Right lung (tissue), 5 donors: Measurements from ENCODE around the gene TMEM127. TPM values are rescaled to one million over a fixed set of nuclear protein-coding genes. Genes with fewer than 3 reads are reported as not detected.
"Not testable (repeated sequence)": the region's sequence is repeated elsewhere in the genome, so short reads cannot be mapped to it uniquely, and the experiment has no call there.

Experiments
- DNase-seq, 2 donors: peaks; one replicate each; pipeline ENCODE4 v3.0.0-alpha.2; 2013
- polyA plus RNA-seq, 5 donors: library from polyadenylated mRNA; unstranded; fragments of 120-200 nt; gene quantifications; one replicate each; pipeline versions ENCODE4 v1.2.1 to v1.2.3, GENCODE V29; 2013; ENCODE audit warnings: inconsistent platforms in 1 of 5, low replicate concordance in 1 of 5; ENCODE audit not compliant: insufficient read length in 5 of 5, insufficient read depth in 1 of 5

Gene TMEM127
- polyA plus RNA-seq, 5 donors: 29.7 to 36.8 (median 31.9) TPM

DNA sequence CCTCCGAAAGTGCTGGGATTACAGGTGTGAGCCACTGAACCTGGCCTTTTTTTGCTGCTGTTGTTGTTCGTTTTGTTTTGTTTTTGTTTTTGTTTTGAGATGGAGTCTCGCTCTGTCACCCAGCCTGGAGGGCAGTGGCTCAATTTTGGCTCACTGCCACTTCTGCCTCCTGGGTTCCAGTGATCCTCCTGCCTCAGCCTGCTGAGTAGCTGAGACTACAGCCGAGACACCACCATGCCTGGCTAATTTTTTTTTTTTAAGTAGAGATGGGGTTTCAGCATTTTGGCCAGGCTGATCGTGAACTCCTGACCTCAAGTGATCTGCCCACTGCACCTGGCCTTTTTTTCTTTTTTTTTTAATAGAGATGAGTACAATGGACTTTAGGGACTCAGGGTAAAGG is 22.0 kb downstream of the TMEM127 start:
- no peak for DNase-seq

DNA sequence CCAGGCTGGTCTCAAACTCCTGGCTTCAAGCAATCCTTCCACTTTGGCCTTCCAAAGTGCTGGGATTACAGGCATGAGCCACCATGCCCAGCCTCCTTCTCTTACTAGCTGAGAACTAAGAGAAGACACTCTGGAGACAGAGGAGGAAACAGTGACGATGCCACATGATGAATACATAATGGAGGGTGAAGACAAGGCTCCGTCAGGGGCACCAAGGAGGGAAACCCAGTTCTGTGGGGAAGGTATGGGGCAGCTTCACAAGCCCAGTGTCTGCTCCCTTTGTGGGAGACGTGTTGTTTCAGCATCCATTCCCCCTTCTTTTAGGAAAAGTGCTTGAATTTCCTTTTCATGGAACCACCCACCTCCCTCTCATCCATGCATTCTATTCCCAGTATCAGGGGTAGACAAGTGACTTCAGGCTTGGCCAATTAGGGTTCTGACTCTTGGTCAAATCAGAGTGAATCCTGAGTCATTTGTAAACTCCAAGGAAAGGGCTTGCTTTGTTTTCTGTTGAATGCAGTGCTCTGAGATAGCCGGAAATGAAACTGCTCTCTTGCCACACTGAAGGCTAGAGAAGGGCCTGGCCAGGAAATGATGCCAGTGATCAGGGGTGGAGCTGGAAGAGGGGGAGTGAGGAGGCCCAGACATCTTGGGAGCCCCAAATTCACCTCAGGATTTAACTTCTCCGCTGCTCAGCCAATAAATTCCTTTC is 23.7 kb downstream of the TMEM127 start:
- DNase-seq: no peak

DNA sequence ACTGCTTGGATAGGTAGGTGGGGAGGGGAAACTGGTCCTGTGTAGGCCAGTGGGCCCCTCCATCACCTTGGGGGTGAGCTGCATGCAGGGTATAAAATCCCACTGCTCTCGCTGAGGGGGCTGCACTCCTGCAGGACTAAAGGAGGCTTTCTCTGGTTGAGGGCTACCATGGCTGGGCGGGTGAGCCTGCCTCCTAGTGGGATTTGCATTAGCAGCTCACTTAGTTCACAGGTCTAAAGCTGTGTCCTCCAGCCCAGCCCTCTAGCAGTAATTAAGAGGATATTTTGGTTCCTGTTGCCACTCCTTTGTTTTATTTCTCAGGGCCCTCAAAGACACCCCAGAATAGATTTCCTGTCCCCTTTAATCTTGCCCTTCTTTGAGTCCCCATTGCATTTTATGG is 24.6 kb downstream of the TMEM127 start:
- no peak for DNase-seq

DNA sequence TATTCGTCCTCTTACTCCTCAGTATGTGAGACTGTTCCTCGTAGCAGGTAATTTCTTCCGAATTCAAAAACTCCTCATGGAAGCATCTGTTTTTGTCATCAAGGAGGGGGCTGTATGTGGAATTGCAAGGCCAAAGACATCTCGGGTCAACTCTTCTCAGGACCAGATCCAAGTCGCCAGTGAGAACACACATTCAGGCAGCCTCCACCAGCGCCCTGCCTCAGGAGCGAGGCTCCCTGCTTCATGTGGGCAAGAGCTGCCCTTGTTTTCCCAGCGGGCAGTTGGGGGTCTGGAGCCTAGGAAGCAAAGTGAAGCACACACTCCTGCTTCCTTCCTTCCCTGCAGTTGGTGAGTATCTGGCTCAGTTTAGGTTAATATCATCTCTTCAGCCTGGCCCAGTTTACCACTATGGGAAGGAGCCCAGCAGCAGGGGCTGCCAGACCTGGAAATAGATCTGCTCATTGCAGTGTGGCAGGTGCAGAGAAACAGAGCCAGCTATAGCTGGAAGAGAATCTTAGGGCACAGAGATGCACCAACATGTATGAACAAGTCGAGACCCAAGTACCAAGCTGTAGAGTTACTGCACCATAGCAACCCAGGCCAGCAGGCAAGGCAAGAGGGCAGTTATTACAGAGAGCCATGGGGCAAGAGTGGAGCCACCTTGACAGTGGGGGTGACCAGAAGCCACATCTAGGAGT is 25.3 kb downstream of the TMEM127 start:
- DNase-seq: no peak

DNA sequence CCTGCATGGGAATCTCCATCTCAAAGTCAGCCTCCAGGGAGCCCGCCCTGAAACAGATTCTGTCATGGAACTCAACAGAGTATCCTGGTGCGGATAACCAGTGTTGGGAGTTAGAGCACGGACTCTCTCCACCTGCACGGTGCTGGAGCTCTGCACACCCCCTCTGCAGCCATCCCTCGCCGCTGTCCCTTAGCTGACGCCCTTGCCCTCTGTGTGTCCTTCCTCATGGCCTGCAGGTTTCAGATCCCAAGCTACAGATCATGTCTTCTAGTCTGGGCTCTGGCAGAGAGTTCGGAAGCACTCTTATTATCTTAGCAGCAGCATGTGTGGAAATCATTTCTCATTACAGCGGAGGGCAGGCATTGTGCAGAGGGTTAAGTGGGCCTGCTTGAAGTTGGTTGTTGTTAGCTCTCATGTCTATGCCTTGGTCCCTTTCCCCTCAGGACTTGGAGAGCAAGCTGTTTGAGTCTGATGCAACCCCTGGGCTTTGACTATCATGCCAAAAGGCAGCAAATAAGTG is 26.0 kb downstream of the TMEM127 start:
- no peak for DNase-seq

DNA sequence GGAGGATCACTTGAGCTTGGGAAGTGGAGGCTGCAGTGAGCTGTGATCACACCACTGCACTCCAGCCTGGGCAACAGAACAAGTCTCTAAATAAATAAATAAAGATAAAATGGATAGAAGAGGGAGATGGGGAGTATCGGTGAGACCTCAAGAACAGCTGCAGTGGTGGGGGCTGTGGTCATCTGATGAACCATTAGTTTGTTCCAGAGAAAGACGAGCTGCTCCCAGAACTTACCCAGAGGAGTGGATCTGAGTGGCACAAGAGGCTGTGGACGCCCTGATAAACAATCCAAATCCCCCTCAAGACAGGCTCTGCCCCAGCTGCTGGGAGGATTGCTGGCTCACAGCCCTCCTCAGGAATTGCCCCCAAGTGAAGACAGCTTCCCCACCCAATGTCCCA is 26.7 kb downstream of the TMEM127 start:
- no peak for DNase-seq

DNA sequence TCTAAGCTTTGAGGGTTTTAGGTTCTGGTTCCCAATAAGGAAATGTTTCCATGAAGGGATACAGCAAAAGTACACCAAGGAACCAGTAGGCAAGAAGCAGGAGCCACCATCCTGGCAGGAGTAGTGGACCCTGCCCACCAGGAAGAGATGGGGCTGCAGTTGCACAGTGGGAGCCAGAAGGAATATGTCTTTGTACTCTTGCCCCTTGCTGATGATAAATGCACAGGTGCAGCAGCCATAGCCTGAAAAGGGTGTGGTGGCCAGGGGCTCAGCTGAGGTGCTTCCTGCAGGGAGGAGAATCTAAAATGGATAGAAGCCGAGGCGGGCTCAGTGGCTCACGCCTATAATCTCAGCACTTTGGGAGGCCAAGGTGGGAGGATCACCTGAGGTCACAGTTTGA is 27.5 kb downstream of the TMEM127 start:
- no peak for DNase-seq

DNA sequence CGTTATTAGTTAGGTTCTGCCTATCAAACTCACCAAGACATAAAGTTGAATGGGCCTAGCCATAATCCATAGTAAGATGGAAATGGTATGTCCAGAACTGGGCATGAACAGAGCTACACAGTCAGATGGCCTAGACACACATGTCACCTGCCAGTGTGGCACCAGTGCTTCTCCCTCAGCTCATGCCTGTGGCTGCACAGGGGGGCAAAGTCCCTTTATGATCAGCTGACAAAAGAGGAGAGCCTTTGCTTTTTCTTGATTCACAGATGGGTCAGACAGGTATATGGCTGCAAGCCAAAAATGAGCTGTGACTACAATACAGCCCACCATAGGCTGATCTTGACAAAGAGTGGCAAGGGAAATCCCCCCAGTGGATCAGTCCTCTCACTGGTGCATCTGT is 28.9 kb downstream of the TMEM127 start:
- DNase-seq: no peak

DNA sequence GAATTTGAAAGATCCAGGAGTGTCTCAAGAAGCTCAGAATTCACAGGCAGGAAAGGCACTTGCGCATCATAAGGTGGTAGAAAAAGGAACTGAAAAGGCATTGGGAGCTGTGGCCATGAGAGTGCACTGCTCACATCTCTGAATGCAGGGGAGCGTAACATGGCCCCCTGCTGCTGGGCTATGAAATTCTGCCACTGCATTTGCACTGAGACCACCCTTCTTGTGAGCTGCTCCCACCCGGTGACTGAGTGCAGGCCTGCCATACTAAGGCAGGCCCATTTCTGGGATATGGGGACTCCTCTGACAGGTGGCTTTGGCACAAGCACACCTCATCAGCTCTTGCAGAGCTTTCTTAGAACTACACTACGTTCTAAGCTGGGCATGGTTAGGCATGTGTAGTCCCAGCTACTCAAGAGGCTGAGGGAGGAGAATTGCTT is 31.9 kb downstream of the TMEM127 start:
- DNase-seq: no peak

DNA sequence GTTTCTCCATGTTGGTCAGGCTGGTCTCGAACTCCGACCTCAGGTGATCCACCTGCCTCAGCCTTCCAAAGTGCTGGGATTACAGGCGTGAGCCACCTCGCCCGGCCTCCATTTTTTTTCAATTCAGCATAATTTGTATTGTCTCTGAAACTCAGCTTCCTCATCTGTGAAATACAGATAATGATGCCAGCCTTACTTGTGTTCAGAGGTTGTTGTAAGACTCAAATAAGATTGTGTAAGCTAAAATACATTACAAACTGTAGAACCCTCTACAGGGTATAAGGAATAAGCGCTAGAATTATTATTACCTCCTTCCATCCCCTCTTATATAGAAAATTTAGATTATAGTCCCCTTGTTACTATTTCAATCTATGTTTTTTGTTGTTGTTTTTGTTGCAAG is 32.4 kb downstream of the TMEM127 start:
- DNase-seq: no peak

DNA sequence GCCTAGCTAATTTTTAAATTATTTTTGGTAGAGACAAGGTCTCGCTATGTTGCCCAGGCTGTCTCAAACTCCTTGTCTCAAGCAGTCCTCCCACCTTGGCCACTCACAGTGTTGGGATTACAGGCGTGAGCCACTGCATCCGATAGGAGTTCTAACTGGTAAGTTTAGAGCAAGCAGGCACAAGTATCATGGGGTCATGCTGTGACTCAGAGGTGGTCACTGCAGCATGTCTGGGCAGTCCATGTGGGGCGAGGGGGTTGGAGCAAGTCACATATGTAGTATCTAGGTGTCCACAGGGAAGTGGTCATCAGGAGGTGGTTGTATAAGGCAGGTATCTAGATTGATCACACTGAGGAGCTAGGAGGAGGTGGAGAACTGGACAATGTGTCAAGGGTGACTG is 34.5 kb downstream of the TMEM127 start:
- no peak for DNase-seq

DNA sequence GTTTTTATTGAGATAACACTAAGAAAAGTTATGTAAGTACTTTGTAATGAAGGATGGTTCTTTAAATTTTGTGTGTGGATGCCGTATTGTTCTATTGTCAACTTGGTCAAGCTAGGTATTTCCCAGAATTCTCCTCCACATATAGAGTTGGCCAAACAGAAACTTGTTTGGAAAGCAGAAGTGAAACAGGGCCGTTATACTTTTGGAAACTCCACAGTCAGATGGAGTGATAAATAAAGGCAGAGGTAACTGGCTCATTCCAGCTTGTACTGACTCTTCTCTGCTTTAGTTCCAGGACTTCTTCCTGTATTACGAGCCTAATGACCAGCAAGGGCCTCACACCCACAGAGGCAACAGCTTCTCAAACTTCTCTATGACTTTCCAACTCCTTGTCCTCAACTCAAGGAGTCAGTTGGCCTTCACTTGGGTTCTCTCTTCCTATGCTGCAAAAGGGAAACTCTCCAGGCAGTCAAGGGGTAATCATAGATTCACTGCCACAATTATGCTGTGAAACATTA is 40.7 kb downstream of the TMEM127 start:
- DNase-seq: no peak

DNA sequence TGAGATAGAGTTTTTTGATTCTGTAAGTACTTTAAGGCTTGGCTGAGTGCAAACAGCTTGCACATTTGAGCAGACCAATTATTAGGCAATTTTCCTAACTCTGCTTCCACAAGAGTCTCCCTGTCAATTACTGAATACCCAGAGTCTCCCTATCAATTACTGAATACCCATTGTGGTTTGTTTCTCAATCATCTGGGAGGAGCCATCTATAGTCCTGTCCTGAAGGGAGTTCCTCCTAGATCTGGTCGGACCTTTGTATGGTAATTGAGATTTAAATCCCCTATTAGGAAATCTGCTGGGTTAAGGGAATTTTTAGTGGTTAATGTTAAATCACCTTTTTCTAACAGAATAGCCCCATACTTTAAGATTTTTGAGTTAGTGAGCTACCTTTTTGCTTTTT is 44.7 kb downstream of the TMEM127 start:
- DNase-seq: not testable (repeated sequence)

DNA sequence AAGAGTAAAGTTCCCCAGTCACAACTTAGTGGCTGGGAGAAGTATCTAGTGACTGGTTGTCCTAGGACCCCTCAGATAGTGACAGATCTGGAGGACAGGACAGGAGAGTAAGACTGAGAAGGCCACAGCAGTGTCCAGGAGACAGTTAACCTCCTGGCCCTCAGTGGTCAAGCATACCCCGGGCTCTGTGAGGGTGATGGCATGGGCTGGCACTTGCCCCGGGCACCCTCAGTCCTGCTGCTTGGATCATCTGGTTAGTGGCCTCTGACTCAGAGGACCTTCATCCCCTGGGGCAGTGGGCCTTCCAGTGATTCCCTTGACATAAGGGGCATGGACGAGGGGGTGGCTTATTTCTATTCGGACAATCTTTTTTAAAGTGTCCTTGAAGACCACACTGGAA is 45.8 kb downstream of the TMEM127 start:
- not testable (repeated sequence) for DNase-seq

DNA sequence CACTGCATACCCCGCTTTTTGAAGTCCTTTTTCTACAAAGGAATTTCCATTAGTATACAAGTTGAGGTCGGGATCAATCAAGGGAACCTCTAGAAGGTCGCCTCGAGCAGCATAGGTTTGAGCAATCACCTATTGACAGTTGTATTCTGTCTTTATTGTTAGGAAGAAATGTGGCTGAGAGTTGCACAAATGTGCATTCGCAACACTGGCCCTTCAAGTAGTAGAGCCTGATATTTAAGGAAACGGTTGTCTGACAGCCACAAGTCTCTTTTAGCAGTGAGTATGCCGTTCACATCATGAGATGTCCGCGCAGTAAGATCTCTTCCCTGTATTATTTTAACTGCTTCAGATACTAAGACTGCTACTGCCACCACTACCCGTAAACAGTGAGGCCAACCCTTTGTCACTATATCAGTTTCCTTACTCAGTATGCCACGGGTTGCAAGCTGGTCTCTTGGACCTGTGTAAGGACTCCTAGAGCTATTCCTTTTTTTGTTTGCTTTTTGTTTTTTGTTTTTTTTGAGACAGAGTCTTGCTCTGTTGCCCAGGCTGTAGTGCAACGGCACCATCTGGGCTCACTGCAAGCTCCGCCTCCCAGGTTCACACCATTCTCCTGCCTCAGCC is 47.2 kb downstream of the TMEM127 start:
- no peak for DNase-seq

DNA sequence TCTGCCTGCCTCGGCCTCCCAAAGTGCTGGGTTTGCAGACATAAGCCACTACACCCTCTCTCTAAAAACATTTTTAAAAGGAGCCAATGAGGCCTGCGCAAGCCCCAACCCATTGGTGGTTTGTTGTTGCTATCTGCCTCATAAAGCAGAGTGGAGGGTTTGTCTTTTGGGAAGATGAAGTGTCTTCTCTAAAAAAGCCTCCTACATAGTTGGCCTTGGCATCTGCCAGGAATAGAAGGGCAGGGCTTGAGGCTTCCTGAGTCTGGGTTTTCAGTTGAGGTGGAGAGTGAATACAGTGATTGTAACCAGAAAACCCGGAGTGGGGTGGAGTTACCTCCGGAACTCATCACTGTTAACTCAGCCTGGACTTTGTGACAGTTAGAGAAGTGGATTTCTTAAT is 51.2 kb downstream of the TMEM127 start:
- DNase-seq: no peak

DNA sequence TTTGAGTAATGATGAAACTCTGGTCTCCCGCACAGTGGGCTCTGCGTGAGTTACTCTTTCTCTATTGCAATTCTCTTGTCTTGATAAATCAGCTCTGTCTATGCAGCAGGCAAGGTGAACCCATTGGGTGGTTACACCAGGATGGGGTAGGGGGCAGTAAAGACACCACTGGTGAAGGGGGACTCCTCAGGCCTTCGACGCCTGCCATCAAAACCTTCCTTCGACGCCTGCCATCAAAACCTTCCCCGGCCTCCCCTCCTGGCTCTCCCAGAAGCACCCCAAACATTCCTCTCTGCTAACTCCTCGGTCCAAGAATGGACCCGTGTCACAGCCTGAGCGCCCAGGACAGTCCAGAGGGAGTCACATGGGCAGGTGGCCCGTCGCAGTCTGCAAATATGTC is 52.4 kb downstream of the TMEM127 start:
- no peak for DNase-seq

DNA sequence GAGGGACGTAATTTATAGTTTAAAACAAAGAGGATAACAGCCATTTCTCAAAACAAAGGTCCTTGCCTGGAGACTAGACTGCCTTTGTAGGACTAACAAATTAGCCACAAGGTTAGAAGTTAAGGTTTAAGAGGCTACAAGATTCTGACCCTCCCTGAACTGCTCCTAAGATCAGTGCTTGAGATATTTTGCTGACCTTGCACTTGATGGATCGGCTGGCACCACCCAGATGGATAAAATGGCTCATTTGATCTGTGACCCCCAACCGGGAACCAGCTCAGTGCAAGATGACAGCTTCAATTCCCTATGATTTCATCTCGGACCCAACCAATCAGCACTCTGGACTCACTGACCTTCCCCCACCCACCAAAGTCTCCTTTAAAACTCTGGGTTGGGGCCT is 53.5 kb downstream of the TMEM127 start:
- DNase-seq: no peak

DNA sequence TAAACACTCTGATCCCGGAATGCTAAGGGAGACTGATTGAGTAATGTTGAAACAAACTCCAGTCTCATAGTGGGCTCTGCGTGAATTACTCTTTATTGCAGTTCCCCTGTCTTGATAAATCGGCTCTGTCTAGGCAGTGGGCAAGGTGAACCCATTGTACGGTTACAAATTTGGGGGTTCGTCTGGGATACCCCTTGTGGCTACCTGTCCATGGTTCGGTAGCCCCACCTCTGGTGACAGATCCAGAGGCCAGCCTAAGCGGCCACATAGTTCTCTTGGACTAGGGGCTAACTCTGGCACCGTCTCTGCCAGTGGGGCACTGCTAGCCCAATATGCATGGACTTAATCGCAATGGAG is 56.1 kb downstream of the TMEM127 start:
- no peak for DNase-seq

DNA sequence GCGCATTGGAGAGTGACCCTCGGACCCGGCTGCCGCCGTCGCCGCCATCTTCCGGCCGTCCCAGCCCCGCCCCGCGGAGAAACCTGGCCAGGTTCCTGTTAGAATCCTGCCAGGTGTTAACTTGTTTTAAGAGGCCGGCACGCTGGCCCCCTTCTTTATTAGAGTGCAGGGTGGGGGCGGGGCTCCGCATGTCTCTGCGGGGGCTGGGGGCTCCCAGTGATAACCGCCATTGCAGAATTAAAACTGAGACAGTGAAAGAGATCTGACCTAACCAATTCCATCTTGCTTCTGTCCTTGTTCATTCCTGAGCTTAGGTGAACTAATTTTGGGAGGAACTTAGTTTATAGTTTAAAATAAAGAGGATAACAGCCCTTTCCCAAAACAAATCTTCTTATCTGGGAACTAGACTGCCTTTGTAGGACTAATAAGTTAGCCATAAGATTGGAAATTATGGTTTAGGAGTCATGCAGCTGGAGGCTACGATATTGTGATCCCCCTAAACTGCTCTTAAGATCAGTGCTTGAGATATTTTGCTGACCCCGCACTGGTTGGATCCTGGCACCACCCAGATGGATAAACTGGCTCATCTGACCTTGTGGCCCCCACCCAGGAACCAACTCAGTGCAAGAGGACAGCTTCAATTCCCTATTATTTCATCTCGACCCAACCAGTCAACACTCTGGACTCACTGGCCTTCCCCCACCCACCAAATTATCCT is 56.6 kb downstream of the TMEM127 start:
- no peak for DNase-seq

DNA sequence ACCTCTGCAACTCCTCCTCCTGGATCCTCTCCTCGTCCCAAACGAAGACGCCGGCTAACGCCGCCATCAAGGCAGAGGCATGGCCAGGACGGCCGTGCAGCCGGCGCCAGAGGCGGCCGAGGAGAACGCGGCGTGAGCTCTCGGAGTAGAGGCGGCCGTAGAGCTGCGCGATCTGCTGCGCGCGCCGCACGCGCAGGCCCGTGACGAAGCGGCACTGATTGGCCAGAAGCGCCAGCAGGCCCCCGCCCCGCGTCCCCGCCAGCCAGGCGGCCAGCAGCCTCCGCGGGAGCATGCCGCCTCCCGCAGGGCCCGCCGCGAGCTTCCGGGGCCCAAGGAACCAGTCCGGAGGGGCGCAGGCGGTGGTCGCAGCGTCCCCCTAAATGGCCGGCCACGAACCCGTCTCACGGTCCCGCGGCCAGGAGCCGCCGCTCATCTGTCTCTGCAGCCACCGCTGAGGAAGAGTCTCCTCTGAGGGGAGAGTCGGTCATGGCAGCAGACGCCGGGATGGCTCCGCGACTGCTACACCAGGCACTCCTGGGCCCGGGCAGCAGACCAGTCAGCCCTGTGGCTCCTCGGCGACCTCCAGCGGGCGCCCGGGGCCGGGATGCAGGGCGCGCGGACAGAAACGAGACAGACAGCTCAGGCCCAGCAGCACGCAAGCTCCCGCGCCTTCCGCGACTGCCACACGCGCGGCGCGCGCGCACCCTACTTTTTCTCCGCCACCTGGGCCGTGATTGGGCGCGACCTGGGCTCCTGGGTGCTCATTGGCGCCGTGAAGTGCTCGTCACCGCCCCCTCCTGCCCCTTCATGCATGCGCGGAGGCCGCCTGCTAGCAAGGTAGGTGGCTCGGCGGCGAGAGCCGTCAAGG is 57.4 kb downstream of the TMEM127 start, which contains the start of gene STARD7:
Gene STARD7 (minus strand): TSS at position 685 of the 868 bp plus-strand sequence. CDS start 393 bp downstream, at position 292.
- DNase-seq: peak; percentile 96 to 97
